ENCODE results near the gene DACH1. TPM values are rescaled to one million over a fixed set of nuclear protein-coding genes. Genes with fewer than 3 reads are reported as not detected.
"Not testable (repeated sequence)": the region's sequence is repeated elsewhere in the genome, so short reads cannot be mapped to it uniquely, and the experiment has no call there.

DACH1 gene
- total RNA-seq, 1 donor: 0.09 TPM

GRCh38 chr13:71787414-71787813 lies 79.6 kb downstream of the DACH1 start:
- no peak for DNase-seq (ENCODE audit: low read depth)
- no peak overlapping the region for H3K4me3 ChIP-seq (ENCODE audit: low read depth, low read length)
- no peak for TF ChIP-seq CTCF (IDR thresholded peaks at IDR 0.05; ENCODE audit: insufficient read depth, low read length)

- DNase-seq (ENCODE audit: low read depth): no peak
- H3K4me3 ChIP-seq (ENCODE audit: low read depth, low read length): no peak overlapping the region
- TF ChIP-seq CTCF (IDR thresholded peaks at IDR 0.05; ENCODE audit: insufficient read depth, low read length): no peak
Measured at GRCh38 chr13:71786875-71787274, 80.1 kb downstream of the DACH1 start.

GRCh38 chr13:71785361-71785760 lies 81.6 kb downstream of the DACH1 start:
- TF ChIP-seq CTCF (IDR thresholded peaks at IDR 0.05; ENCODE audit: insufficient read depth, low read length): no peak
- no peak overlapping the region for H3K4me3 ChIP-seq (ENCODE audit: low read depth, low read length)
- DNase-seq (ENCODE audit: low read depth): no peak

- H3K4me3 ChIP-seq (ENCODE audit: low read depth, low read length): no peak overlapping the region
- TF ChIP-seq CTCF (IDR thresholded peaks at IDR 0.05; ENCODE audit: insufficient read depth, low read length): no peak
- DNase-seq (ENCODE audit: low read depth): no peak
Measured at GRCh38 chr13:71780546-71780945, 86.5 kb downstream of the DACH1 start.

- not testable (repeated sequence) for DNase-seq (ENCODE audit: low read depth); H3K4me3 ChIP-seq (ENCODE audit: low read depth, low read length)
Measured at GRCh38 chr13:71778998-71779397, 88.0 kb downstream of the DACH1 start.

GRCh38 chr13:71775966-71776365 lies 91.0 kb downstream of the DACH1 start:
- no peak for TF ChIP-seq CTCF (IDR thresholded peaks at IDR 0.05; ENCODE audit: insufficient read depth, low read length)
- no peak for DNase-seq (ENCODE audit: low read depth)

GRCh38 chr13:71774863-71775262 lies 92.1 kb downstream of the DACH1 start:
- DNase-seq (ENCODE audit: low read depth): no peak
- TF ChIP-seq CTCF (IDR thresholded peaks at IDR 0.05; ENCODE audit: insufficient read depth, low read length): no peak
- no peak overlapping the region for H3K4me3 ChIP-seq (ENCODE audit: low read depth, low read length)

More at GRCh38 chr13:71775966-71776365, 91.0 kb downstream of the DACH1 start:
- no peak overlapping the region for H3K4me3 ChIP-seq (ENCODE audit: low read depth, low read length)
